ENCODE measurements around the gene PGS1. TPM values are rescaled to one million over a fixed set of nuclear protein-coding genes. Genes with fewer than 3 reads are reported as not detected.
A peak's percentile ranks its signal among the peaks of the same experiment; 100 is the strongest.

The PGS1 gene
- total RNA-seq, 4 donors from 2014 or later: 41.9 to 105 (median 53.2) TPM

GRCh38 chr17:78416791-78417530 is 38.5 kb downstream of the PGS1 start:
- peaks cover 0 to 51% (median 7%) of the 10 kb centered on the region in 3 donors for H3K36me3 ChIP-seq

GRCh38 chr17:78417531-78417909 is 39.1 kb downstream of the PGS1 start:
- peaks cover 0 to 48% (median 7%) of the 10 kb centered on the region in 3 donors for H3K36me3 ChIP-seq

More at GRCh38 chr17:78416791-78417530, 38.5 kb downstream of the PGS1 start:
- no peaks in the 10 kb centered on the region for H3K27me3 ChIP-seq
- peak in 1 of 2 donors; percentile 41 for DNase-seq (ENCODE audit: low spot score in 2 of 2)
- H3K4me3 ChIP-seq: no peak overlapping the region
- H3K4me1 ChIP-seq: peaks cover 0 to 82% (median 49%) of the 10 kb centered on the region in 4 donors
- H3K27ac ChIP-seq: peak overlapping the region; percentile 45 to 90 (median 78)
- 40 to 42% methylated on average over 15 of the region's 15 CpGs for WGBS, 2 donors
- no peaks in the 10 kb centered on the region for H3K9me3 ChIP-seq
- TF ChIP-seq EP300 (IDR thresholded peaks at IDR 0.05) (peak; percentile 89 to 93), POLR2A (IDR thresholded peaks at IDR 0.05) (peak in 1 of 2 donors; percentile 12), CTCF (IDR thresholded peaks at IDR 0.05) (no peak)

GRCh38 chr17:78418326-78419026 is 40.0 kb downstream of the PGS1 start:
- Histone ChIP-seq H3K4me1 (peaks cover 0 to 73% (median 42%) of the 10 kb centered on the region in 4 donors), H3K27ac (peak overlapping the region in 2 of 4 donors; percentile 82 to 90), H3K9me3 (no peaks in the 10 kb centered on the region), H3K36me3 (peaks cover 0 to 57% (median 7%) of the 10 kb centered on the region in 3 donors), H3K27me3 (no peaks in the 10 kb centered on the region), H3K4me3 (no peak overlapping the region)
- no peak for DNase-seq (ENCODE audit: low spot score in 2 of 2)
- 67 to 73% methylated on average over 12 of the region's 12 CpGs for WGBS, 2 donors
- no peak for TF ChIP-seq CTCF (IDR thresholded peaks at IDR 0.05)
- TF ChIP-seq EP300 (IDR thresholded peaks at IDR 0.05): no peak
- no peak for TF ChIP-seq POLR2A (IDR thresholded peaks at IDR 0.05)

More at GRCh38 chr17:78417531-78417909, 39.1 kb downstream of the PGS1 start:
- H3K27ac ChIP-seq: peak overlapping the region; percentile 45 to 90 (median 78)
- no peak for TF ChIP-seq CTCF (IDR thresholded peaks at IDR 0.05)
- TF ChIP-seq EP300 (IDR thresholded peaks at IDR 0.05): no peak
- no peak for TF ChIP-seq POLR2A (IDR thresholded peaks at IDR 0.05)
- H3K4me3 ChIP-seq: no peak overlapping the region
- H3K9me3 ChIP-seq: no peaks in the 10 kb centered on the region
- H3K27me3 ChIP-seq: no peaks in the 10 kb centered on the region
- peaks cover 0 to 82% (median 48%) of the 10 kb centered on the region in 4 donors for H3K4me1 ChIP-seq
- 90 to 93% methylated on average over 13 of the region's 13 CpGs for WGBS, 2 donors
- no peak for DNase-seq (ENCODE audit: low spot score in 2 of 2)

- no peaks in the 10 kb centered on the region for H3K27me3 ChIP-seq
- H3K4me1 ChIP-seq: peaks cover 0 to 57% (median 33%) of the 10 kb centered on the region in 4 donors
- WGBS, 2 donors: 65 to 84% methylated on average over 12 to 21 of the region's 22 CpGs
- no peak overlapping the region for H3K4me3 ChIP-seq
- H3K36me3 ChIP-seq: peaks cover 0 to 58% (median 7%) of the 10 kb centered on the region in 3 donors
- no peaks in the 10 kb centered on the region for H3K9me3 ChIP-seq
- TF ChIP-seq POLR2A (IDR thresholded peaks at IDR 0.05): no peak
- no peak for TF ChIP-seq EP300 (IDR thresholded peaks at IDR 0.05)
- TF ChIP-seq CTCF (IDR thresholded peaks at IDR 0.05): no peak
- DNase-seq (ENCODE audit: low spot score in 2 of 2): no peak
- peak overlapping the region in 2 of 4 donors; percentile 52 to 63 for H3K27ac ChIP-seq
These were observed 41.7 kb downstream of the PGS1 start for GRCh38 chr17:78419970-78420815.

All from tibial nerve (tissue), 4 donors.